GM18861 (cell line): ENCODE results near the gene MTG1.
"Not testable (repeated sequence)": the region's sequence is repeated elsewhere in the genome, so short reads cannot be mapped to it uniquely, and the experiment has no call there.

Experiments used
- ATAC-seq: cut with Tn5 transposase; IDR thresholded peaks from one replicate; pipeline ENCODE4 v1.9.1; 2021; ENCODE audit not compliant: unreplicated experiment

MTG1 gene

DNA sequence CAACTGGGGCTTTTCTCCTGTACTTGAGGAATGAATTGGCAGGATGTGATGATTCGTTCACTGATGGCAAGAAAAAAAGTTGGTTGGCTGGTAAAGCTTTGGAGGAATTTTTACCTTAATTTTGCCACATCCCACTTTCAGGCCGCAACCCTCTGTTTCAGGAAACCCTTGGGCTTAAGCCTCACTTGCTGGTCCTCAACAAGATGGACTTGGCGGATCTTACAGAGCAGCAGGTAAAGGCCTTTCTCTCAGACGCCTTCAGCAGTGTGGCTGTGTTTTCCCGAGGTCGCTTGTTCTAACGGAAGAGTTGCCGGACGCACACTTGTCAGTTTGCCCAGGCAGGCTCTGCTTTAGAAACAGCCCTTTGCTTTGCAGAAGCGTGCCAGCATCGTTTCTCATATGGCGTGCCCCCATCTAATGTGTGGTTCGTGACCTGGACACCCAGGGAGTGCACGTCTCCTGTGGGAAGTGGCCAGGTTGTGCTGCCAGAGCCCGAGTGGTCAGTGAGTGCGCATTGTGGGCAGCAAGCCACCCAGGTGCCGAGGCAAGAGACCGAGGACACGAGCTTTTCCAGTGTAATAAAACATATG lies 2.2 kb downstream of the MTG1 start:
- ATAC-seq, result no peak

DNA sequence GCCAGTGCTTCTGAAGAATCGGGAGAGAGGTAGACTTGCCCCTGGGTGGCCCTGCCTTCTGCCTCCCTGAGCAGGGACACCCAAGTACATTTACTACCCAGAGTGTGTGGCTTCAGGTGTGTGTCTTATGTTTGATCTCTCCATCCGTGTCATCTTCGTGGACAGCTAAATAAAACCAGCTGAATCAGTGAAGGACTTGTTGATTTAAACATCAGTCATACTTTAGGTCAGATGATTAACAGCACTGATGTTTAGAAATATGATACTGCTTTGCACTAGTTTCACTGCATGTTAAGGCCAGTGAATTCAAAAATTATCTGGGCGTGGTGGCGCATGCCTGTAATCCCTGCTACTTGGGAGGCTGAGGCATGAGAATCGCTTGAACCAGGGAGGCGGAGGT lies 4.0 kb downstream of the MTG1 start:
- ATAC-seq, result no peak

DNA sequence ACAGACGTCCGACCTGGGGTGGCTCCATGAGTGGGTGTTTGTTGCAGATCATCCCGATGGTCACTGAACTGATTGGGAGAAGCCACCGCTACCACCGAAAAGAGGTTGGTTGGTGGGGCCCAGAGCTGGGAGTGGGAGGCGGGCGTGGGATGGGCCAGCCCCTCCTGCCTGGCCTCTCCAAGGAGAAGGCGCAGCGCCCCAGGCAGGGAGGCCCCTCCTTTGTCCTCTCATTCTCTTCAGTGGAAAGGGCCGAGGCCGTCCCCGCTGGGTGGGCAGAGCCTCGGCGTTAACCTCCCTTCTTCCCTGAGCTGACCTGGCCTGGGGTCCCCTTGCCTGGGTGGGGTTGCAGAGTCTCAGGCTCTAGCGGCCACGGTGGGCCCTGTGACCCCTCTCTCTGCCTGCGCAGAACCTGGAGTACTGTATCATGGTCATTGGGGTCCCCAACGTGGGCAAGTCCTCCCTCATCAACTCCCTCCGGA lies 5.2 kb downstream of the MTG1 start:
- no peak for ATAC-seq

DNA sequence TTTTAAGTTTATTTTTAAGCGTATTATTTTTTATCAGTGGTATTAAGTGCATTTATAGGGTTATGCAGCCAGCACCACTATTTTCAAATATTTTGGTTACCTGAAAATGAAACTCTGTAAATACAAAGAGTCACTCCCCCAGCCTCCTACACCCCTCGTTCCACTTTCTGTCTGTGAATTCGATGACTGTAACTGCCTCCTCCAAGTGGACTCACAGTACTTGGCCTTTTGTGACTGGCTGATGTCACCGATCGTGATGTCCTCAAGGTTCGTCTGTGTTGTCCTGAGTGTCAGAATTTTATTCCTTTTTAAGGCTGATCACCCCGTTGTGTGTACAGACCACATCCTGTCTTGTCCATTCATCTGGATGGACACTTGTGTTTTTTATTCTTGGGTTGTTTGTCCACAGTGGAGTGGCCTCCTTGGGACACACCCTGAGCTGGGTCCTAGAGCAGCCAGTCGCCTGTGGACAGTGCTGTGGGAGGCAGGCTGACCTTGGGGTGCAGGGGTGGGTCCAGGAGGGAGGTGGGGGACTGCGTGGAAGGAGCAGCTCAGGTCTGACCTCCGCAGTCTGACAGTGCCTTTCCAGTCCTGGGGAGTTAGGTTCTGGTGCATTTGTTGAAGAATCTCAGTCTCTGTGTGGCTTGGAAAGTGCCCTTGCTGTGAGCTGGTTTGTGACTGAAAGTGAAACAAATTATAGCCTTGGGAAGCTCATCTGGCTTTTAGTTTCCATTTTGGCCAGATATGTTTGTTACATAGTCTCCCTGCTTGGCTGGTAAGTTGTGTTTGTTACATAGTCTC lies 6.9 kb downstream of the MTG1 start:
- ATAC-seq, result peak; percentile 64

DNA sequence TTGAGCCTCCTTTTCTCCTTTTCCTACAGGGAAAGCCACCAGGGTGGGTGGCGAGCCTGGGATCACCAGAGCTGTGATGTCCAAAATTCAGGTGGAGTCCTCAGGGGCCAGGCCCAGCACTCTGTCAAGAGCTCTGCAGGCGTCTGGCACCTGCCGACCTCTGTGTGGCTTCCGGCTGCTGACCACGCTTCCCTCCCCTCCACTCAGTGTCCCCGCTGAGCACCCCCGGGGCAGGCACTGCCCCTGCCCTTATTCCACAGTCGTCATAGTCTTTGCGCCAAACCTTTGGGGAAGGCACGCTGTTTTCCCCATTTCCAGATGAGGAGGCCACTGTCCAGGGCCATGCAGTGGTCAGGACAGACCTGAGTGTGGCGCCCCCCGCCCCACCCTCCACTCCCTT lies 7.5 kb downstream of the MTG1 start:
- ATAC-seq, result no peak

DNA sequence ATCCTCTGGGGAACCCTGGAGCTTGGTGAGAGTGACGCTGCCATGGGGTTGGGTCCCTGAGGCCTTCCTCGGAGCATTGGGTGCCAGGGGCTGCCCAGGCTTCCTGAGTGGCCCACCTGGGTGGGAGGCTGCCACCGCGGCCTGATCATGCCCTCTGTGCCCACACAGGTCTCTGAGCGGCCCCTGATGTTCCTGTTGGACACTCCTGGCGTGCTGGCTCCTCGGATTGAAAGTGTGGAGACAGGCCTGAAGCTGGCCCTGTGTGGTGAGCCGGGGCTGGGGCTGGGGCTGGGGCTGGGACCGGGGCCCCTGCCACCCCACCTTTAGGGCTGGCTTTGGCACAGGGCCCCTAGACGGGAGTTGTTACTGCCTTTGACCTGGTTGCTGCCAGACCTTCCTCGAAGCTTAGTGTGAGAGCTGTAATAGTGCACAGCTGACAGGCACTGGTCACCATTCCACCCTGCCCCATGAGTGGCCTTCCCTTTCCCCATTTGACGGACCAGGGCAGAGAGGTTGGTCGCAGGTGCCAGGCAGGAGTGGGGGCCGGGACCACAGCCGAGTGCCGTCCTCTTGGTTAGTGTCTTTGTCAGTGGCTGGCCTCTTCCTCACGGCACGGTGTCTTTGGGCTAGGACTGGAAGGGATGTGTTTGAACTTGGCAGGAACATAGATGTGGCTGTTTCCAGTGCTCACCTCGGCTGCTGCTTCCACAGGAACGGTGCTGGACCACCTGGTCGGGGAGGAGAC lies 8.2 kb downstream of the MTG1 start:
- ATAC-seq, result no peak

DNA sequence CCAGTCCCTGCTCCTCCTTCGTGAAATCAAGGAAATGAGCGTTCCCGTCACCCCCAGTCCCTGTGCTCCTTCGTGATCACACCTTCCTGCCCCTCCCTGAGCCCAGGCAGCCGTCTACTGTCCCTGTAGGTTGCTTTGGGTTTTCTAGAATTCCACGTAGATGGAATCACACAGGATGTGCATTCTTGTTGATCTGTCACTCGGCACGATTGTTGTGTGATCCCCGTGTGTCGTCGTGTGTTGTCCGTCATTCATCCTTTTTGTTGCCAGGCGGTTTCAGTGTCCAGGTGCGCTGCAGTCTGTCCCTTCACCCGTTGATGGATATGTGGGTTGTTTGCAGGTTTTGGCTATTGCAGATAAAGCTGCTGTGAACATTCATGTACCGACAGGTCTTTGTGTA lies 9.4 kb downstream of the MTG1 start:
- no peak for ATAC-seq

DNA sequence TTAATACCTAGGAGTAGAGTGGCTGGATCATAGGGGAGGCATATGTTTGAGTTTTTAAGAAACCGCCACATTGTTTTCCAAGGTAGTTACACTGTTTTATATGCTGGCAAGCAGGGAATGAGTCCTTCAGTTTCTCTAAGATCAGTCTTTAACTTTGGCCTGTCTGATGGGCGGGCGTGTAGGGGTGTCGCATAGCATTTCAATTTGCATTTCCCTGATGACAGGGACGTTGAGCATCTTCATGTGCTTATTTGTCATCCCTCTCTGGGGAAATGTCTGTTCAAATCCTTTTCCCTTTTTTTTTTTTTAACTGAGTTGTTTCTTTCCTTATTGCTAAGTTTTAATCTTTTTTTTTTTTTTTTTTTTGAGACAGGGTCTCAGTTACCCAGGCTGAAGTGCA lies 9.8 kb downstream of the MTG1 start:
- no peak for ATAC-seq

DNA sequence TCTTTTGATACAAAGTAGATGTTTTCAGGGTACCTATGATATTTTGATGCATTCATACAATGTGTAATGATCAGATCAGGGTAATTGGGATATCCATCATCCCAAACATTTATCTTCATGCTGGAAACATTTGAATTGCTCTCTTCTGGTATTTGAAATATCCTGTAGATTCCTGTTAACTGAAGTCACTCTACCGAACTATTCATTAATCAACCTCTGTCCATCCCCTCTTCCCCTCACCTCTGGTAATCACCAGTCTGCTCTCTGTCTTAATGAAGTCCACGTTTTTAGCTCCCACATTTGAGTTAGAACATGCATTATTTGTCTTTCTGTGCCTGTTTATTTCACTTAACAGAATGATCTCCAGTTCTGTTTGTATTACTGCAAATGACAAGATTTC lies 11.3 kb downstream of the MTG1 start:
- ATAC-seq, result no peak

DNA sequence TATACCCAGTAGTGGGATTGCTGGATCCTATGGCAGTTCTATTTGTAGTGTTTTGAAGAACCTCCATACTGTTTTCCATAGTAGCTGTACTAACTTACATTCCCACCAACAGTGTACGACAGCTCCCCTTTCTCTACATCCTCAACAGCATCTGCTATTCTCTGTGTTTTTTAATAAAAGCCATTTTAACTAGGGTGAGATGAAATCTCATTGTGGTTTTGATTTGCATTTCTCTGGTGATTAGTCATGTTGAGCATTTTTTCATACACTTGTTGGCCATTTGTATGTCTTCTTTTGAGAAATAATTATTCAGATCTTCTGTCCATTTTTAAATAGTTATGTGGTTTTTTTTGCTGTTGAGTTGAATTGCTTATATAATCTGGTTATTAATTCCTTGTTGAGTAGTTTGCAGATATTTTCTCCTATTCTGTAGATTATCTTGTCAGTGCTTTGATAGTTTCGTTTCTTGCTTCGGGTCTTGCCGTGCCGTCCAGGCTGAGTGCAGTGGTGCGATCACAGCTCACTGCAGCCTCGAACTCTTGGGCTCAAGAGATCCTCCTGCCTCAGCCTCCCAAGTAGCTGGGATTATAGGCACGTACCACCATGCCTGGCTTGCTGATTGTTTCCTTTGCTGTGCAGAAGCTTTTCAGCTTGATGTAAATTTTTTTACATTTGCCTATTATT lies 12.0 kb downstream of the MTG1 start:
- no peak for ATAC-seq

DNA sequence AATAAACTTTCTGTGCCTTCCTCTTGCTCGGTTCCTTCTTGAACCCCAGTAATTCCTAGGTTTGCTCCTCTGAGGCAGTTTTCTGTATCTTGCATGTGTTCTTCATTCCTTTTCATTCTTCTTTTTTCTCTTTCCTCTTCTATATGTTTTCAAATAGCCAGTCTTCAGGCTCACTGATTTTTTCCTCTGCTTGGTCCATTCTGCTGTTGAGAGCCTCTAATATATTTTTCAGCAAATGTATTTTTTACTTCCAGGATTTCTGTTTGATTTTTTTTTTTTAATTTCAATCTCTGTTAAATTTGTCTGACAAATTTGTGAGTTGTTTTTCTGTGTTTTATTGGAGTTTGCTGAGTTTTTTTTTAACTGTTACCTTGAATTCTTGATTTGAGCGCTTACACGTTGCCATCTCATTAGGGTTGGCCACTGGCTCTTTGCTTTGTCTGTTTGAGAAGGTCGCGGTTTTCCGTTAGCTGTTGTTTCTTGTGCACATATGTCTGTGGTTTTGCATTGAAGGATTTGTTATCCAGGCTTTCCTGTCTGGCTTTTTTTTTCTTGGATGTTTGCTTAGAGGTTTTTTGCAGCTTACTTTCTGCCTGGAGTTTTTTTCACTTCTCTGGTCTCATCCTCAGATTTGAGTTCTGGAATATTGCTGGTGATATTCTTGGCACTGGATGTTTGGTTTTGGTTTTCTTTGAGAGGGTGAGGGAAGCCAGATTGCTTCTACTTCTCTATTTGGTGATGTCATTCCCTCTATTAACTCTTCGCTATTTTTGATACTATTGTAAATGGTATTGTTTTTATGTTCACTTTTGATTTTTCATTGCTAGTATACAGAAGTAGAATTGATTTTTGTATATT lies 17.8 kb downstream of the MTG1 start:
- no peak for ATAC-seq

DNA sequence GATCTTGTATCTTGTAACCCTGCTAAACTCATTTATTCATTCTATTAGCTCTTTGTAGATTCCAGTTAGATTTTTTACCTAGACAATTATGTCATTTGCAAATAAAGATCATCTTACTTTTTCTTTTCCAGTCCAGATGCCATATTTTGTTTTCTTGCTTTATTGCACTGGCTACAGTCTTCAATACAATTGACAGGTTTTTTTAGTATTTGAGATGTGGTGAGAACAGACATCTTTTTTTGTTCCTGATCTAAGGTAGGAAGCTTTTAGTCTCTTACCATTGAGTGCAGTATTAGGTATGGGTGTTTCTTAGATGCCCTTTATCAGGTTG lies 18.4 kb downstream of the MTG1 start:
- no peak for ATAC-seq

DNA sequence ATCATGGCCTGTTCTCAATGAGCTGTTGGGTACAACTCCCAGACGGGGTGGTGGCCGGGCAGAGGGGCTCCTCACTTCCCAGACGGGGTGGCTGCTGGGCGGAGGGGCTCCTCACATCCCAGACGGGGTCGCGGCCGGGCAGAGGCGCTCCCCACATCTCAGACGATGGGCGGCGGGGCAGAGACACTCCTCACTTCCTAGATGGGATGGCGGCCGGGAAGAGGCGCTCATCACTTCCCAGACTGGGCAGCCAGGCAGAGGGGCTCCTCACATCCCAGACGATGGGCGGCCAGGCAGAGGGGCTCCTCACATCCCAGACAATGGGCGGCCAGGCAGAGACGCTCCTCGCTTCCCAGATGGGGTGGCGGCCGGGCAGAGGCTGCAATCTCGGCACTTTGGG lies 20.4 kb downstream of the MTG1 start:
- not testable (repeated sequence) for ATAC-seq

DNA sequence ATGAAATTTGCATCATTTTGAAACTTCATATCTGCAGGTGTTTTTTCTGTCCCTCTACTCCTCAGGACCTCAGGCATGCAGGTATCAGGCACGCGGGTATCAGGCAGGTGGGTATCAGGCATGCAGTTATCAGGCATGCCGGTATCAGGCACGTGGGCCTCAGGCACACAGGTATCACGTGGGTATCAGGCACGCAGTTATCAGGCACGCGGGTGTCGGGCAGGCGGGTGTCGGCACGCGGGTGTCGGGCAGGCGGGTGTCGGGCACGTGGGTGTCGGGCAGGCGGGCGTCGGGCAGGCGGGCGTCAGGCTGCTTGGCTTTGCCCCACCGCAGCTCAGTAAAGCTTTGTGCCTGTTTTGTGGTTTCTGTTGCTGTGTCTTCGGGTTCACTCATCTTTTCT lies 21.8 kb downstream of the MTG1 start:
- no peak for ATAC-seq

DNA sequence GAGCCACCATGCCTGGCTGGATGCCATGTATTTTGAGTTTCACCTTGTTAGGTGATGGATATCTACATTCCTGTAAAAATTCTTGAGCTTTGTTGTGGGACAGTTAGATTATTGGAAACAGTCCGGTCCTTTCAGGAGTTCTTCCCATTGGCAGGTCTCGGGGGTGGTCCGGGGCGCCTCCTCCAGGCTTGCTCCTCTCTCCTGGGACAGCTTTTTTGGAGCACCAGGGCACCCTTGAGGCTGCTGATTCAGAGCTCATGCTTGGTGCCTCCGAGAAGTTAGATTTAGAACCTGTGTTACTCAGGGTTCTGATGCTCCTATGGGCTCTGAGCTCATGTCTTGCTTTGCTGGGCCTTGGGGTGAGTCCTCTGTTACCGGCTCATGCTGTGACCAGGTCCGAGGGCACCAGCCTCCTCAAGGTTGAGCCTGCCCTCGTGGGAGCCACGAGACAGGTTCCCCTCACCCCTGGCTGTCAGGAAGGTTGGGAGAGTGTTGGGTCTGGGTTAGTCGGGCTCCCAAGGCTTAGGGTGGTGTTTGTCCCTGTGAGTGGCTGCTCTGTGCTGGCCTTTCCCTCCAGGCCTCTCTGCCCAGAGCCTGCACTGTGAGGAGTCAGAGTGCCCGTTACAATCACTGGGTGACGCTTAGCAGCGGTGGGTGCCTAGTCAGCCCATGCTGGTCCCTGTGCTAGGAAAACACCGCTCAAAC lies 24.5 kb downstream of the MTG1 start:
- no peak for ATAC-seq

DNA sequence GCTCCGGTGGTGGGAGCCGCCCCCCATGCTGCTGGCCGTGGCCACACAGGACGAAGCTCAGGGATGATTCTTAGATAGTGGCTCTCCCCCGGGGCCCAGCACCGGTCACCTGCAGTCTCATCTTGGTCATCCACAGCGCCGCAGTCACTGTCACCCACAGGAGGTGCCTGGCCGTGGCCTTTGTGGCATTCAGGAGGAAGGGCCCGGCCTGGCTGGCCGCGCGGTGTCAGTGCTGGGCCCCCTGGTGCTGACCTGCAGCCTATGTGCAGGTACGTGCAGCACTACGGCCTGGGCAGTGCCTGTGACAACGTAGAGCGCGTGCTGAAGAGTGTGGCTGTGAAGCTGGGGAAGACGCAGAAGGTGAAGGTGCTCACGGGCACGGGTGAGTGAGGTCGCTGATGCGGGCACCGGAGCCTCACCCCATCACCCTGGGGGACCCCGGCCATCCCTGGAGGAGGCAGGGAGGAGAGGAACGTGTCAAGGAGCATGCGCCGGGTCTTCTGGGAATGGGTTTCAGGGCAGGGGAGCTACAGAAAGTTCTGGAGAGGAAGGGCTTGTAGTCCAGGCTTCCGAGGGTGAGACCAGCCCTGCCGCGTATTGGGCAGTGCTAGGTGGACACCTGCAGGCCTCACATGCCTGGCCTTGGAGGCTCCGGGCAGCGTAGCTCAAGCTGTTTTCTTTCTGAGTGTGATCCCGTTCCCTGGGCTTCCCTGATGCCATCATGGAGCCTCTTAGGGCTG lies 25.4 kb downstream of the MTG1 start:
- no peak for ATAC-seq

DNA sequence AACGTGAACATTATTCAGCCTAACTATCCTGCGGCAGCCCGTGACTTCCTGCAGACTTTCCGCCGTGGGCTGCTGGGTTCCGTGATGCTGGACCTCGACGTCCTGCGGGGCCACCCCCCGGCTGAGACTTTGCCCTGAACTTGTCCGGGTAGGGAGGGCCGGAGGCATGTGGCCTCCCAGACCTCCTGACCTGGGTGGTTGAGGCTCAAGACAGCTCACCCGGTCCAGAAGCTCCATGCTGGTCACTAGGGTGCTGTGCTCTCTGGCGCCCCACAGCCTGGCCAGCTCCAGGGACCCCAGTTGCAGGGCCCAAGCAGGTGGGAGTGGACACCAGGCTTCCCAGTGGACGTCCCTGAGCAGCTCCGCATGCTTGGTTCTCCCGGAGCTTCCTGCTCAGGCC lies 26.1 kb downstream of the MTG1 start:
- no peak for ATAC-seq

DNA sequence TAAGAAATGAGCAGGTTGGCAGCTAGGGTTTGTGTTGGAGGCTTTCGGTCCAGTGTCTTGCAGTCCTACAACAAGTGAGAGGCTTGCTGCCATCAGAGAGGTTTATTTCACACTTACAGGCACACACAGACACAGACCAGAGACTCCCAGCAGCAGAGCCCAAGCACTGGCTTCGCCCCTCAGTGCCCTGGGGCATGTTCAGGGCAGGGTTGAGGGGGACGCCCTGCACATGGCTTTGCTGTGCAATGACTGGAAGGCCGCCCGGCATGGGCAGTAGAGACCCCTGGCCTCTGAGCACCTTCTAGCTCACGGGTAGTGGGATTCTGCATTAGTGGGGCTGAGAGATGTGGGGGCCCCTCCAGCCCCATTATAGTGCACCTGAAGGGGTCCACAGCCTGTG lies 26.6 kb downstream of the MTG1 start:
- ATAC-seq, result no peak
